Right ventricle myocardium superior (tissue), 1 donor: ENCODE data around the gene FEM1B. TPM values are rescaled to one million over a fixed set of nuclear protein-coding genes. Genes with fewer than 3 reads are reported as not detected.
A peak's percentile ranks its signal among the peaks of the same experiment; 100 is the strongest.

Experiments
- ATAC-seq: fragments of 200-7000 bp; cut with Tn5 transposase; one replicate; pipeline ENCODE4 v1.9.1; 2020; ENCODE audit warnings: mild to moderate bottlenecking; ENCODE audit not compliant: poor library complexity
- DNase-seq: peaks from one replicate; pipeline ENCODE4 v3.0.0-alpha.2; 2020
- intact Hi-C: fragments of 100-400 bp; cut with DNase I; formaldehyde crosslinking; loops from one replicate; pipeline ENCODE4 v1.11.2; 2022
- total RNA-seq: library from RNA; stranded (reverse); fragmentation: NEBNext Ultra II Directional; extraction: Animal tissue kit (Norgen Biotek cat#: 25700); gene quantifications from one replicate; pipeline ENCODE4 v1.2.1, GENCODE V29; 2021
- donor health status: DM: no; HTN: yes; CAD: no; lungs with severe emphysema.

FEM1B gene
- total RNA-seq, 1 donor from 2014 or later: 40.8 TPM

DNA sequence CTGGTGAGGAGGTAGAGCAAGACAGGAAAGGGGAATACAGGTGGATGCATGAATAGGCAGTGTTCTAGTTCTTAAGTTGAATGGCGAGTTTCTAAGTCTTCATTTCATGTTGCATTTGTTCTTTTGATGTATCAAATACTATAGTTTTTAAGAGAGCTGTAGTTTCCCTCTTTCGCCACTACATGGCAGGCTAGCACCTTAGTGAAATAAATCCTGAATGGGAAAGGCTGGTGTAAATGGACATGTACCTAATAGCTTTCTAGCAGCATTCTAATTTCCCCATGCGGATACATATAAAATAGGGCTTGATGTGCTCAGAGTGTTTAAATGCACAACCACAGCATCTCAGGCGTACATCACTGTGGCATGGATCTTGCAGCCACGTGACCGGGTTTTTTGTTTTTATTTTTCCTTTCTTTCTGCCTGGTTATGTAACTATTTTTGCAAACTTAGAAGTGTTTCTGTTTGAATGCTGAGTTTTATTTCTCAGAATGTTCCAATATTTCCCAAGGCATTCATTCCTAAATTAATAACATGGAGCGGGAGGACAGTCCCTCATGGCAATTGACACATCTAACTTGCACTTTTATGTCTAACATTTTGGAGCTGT is 24.5 kb upstream of the FEM1B start:
- intact Hi-C loops: loop anchor here (5.0 kb wide), 1 partner anchor 624 kb away; no protein-coding TSS in a partner anchor
- DNase-seq (no peak), ATAC-seq (peak; percentile 30)

DNA sequence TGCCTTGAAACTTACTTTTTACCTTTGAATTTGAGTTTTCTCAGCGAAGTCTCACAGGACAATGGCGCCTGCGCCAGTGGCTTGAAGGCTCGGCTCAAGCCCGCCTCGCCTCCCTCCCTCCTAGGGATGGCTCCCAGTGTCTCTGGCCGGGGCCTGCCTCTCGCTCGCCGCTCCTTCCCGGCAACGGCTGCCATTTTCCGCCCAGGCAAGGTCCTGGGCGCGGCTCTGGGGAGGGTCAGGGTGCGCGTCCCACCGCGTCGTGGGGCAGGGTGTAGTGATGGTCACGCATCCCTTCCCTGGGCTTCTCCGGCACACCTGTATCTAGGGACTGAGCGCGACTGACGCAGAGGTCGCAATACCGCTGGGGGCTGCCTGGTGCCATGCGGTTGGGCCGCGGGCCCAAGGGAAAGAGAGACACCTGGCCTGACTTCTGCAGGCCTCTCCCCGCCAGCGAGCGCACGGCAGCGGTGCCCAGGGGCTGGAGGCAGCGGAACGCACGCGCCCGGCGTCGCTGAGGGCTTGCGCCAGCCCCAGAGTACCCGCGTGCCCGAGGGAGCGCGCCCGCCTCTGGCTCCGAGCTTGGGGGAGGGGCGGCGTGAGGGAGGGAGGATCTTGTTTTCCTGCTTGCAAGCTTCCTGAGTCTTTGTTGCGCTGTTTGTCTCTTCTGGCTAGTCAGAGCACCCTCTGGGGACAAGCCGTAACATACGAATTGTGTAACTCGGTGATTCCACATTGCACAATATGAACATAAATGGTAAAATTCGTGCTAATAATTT is 20.7 kb upstream of the FEM1B start:
- ATAC-seq (peak; percentile 95), DNase-seq (peak; percentile 95)
- intact Hi-C loops: no loop called here

GRCh38 chr15:68258692-68259091 is 18.9 kb upstream of the FEM1B start:
- ATAC-seq (no peak), DNase-seq (no peak)
- intact Hi-C loops: no loop called here

DNA sequence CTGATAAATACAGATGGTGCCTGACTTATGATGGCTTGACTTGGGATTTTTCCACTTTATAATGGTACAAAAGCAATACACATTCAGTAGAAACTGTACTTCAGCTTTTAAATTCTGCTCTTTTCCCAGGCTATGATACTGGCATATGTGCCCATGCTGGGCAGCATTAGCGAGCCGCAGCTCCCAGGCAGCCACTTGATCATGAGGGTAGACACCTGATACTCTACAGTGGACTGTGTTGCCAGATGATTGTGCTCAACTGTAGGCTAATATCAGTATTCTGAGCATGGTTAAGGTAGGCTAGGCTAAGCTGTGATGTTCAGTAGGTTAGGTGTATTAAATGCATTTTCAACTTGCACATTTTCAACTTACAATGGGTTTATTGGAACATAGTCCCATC is 17.7 kb upstream of the FEM1B start:
- DNase-seq (no peak), ATAC-seq (peak; percentile 54)
- intact Hi-C loops: no loop called here

DNA sequence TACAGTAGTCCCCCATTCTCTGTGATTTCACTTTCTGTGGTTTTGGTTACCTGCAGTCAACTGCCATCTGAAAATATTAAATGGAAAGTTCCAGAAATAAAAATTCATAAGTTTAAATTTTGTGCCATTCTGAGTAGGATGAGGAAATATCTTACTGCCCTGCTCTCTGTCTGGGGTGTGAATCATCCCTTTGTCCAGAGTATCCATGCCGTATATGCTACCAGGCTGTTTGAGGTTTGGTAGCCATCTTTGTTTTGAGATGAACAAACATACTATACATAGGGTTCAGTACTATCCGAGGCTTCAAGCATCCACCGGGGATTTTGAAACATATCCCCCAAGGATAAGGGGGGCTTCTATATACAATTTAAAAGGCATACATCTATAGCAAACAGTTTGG is 16.3 kb upstream of the FEM1B start:
- no peak for ATAC-seq
- intact Hi-C loops: no loop called here

GRCh38 chr15:68261980-68262379 is 15.6 kb upstream of the FEM1B start:
- DNase-seq: no peak
- intact Hi-C loops: no loop called here
- ATAC-seq: no peak

More for the DNA sequence above, 16.3 kb upstream of the FEM1B start:
- DNase-seq: no peak

DNA sequence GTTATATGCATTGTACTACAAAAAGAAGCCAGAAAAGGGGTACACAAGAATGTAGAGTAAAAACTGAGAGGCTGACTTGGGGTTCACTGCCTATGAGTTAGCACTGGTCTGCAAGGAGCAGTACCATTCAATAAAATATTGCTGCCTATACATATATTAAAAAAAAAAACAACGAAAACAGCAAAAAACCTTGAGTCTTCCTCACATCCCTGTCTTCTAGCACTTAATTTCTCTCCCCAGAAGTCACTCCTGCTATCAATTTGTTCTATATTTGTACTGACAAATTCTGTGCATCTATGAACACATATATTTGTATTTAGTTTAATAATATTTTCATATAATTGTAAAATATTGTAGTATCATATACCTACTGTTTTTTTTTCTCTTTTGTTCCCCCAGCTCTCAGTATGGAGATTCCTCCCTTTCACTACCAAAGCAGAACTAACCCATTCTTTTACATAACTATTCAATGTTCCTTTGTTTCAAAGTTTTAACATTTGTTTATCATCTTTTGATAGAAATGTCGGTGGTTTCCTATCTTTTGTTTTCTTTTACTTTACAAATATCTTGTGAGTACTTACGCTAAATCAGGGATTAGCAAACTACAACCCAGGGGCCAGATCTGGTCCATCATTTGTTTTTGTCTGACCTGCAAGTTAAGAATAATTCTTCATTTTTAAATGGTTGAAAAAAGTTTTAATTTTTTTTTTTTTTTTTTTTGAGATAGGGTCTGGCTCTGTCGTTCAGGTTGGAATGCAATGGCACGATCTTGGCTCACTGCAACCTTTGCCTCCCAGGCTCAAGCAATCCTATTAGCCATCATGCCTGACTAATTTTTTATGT is 14.8 kb upstream of the FEM1B start:
- intact Hi-C loops: no loop called here
- ATAC-seq (no peak), DNase-seq (no peak)

GRCh38 chr15:68264282-68264681 is 13.3 kb upstream of the FEM1B start:
- intact Hi-C loops: no loop called here
- DNase-seq (no peak), ATAC-seq (no peak)

- ATAC-seq (no peak), DNase-seq (no peak)
- intact Hi-C loops: no loop called here
Measured at GRCh38 chr15:68265081-68265480, 12.5 kb upstream of the FEM1B start.

DNA sequence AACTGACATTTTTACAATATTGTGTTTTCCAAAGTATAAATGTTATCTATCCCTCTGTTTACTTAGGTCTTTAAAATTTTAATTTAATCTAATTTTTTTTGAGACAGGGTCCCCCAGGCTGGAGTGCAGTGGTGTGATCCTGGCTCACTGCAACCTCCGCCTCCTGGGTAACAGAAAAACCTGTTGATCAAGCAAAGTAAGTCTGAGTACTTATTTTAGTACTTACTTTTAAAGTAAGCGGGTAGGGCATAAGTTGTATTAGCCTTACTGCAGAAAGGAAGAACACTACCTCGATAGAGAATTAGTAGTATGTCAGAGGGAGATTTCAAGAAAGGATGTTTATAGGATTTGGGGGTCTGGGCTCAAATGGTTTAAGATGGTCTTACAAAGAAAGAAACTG is 11.9 kb upstream of the FEM1B start:
- ATAC-seq (no peak), DNase-seq (no peak)
- intact Hi-C loops: no loop called here

DNA sequence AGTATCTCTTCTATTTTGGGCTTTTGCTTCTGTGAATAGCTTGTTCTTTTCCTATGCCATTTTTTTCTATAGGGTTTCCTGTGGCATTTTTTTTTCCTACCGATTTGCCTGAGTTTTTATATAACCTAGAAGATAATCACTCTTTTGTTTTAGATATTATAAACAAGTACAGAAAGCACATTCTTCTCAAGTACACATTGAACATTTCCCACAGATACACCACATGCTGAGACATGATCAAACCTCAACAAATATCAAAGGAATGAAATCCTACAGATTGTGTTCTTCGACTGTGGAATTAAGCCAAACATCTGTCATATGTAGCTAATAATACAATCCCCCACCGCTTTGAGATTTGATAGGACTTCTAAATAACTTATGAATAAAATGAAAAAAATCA is 9.1 kb upstream of the FEM1B start:
- intact Hi-C loops: no loop called here
- ATAC-seq: no peak
- no peak for DNase-seq

DNA sequence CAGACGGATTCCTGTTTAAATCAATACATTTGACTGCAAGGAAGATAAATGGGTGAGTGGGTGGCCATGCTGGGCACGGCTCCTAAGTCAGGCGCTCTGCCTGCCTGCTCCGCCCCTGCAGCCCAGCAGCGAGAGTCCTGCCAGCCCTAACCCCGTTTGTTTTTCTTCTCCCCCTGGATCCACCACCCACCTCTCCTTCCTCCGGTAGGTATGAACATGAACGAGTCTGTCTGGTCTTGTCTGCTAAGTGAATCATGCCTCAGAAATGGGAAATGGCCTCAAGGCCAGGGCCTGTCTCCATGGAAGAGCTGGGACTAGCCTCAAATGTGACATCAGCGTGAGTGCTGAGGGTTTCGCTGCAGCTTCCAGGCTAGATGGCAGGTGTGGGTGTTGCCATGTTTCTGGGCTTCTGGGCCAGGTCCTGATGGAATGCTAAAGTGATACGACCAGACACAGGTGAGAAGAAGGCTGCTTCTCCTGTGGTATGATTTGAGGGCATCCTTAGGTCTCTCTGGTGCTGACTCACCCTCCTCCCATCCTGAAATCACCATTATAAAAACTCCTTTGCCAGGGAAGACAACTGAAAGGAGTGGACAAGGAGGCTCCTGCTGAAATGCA is 5.6 kb upstream of the FEM1B start:
- intact Hi-C loops: no loop called here
- DNase-seq: no peak
- ATAC-seq: peak; percentile 48

- DNase-seq (no peak), ATAC-seq (no peak)
- intact Hi-C loops: no loop called here
Measured at GRCh38 chr15:68272721-68273271, 4.7 kb upstream of the FEM1B start.

DNA sequence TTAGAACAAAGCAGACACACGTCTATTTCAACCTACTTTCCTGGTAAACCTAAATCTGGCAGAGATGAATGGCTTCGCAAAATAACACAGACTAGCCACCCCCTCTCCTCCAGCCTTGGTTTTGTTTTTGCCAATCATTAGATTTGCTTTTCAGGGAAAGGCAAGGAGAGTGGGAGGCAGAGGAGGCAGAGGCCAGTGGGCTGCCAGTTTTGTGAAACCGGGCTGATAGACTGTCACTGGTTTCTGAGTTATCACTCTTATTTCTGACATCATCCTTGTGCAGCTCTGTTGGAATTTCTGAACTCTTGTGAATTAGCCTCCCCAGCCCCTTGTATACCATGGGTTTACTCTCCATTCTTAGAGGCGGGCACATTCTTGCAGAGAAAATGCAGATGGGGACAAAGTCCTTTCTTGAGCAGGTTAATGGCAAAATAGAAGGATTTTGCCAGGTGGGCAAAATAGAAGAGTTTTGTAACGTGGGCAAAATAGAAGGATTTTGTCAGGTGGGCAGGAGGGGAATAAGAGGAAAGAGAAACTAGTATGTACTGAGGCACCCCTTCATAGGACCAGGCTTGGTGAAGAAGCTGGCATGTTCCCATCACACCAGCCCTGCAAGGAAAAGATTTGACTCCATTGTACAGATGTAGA is 3.2 kb upstream of the FEM1B start:
- no peak for DNase-seq
- ATAC-seq: no peak
- intact Hi-C loops: no loop called here

- ATAC-seq: no peak
- intact Hi-C loops: no loop called here
- DNase-seq: no peak
Measured at GRCh38 chr15:68275165-68275746, 2.3 kb upstream of the FEM1B start.

GRCh38 chr15:68276668-68277067 is 877 bp upstream of the FEM1B start:
- no peak for DNase-seq
- ATAC-seq: no peak
- intact Hi-C loops: no loop called here

DNA sequence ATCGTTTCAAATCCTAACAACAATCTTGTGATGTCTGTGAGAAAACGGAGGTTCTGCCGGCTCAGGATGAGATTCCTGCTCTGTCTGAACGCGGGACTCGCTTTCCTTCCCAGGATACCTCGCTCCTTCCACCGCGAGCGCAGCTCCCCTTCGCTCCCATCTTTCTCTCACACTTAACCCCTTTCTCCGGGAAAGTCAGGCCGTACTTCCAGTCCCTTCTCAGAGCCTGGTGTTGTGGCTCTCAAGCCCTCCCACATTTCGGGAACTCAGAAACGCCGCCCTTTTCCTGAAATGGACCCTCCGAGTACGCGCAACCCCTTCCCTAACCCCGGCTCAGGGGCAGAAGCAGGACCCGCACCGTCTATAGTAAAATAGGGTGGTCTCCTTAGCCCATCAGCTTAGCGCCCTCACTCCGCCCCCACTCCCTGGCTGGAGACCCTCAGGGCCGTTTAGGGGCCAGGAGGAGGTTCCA is 378 bp upstream of the FEM1B start:
- ATAC-seq (peak; percentile 45), DNase-seq (peak; percentile 64)
- intact Hi-C loops: no loop called here

- intact Hi-C loops: no loop called here
- ATAC-seq (no peak), DNase-seq (no peak)
Measured at GRCh38 chr15:68278345-68278594, 725 bp downstream of the FEM1B start.
